GM12801 (cell line): ENCODE measurements around the gene CTXND1.

Experiments used
- TF ChIP-seq, protein P1 (sequence below): IDR thresholded peaks from one replicate; pipeline ENCODE4 v1.5.1; 2011; ENCODE audit warnings: control low read depth; ENCODE audit not compliant: insufficient read length; ENCODE audit errors: extremely low read depth

The CTXND1 gene

GRCh38 chr15:80171787-80172186 is 80.2 kb downstream of the CTXND1 start:
- TF ChIP-seq, protein P1, sequence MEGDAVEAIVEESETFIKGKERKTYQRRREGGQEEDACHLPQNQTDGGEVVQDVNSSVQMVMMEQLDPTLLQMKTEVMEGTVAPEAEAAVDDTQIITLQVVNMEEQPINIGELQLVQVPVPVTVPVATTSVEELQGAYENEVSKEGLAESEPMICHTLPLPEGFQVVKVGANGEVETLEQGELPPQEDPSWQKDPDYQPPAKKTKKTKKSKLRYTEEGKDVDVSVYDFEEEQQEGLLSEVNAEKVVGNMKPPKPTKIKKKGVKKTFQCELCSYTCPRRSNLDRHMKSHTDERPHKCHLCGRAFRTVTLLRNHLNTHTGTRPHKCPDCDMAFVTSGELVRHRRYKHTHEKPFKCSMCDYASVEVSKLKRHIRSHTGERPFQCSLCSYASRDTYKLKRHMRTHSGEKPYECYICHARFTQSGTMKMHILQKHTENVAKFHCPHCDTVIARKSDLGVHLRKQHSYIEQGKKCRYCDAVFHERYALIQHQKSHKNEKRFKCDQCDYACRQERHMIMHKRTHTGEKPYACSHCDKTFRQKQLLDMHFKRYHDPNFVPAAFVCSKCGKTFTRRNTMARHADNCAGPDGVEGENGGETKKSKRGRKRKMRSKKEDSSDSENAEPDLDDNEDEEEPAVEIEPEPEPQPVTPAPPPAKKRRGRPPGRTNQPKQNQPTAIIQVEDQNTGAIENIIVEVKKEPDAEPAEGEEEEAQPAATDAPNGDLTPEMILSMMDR: no peak

DNA sequence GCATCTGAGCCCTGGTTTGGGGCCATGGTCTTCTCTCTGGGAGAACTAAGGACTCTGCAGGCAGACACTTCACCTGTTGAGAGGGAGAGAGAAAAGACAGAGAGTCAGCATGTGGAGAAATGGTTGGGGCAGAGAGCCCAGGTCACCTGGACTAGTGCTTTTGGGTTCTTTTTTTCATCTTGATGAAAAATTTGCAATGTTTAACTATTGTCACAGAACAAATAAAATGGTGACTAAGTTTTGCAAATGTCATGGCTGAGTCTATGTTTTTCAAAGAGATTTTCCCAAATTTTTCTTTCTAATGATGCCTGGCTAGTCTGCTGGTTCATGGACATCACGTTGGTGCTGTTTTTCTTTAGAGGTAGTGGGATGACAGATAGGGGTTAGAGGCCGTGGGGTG is 81.4 kb downstream of the CTXND1 start:
- TF ChIP-seq, protein P1: no peak

GRCh38 chr15:80169768-80170357 is 82.2 kb downstream of the CTXND1 start:
- TF ChIP-seq, protein P1: no peak

GRCh38 chr15:80168421-80168820 is 83.6 kb downstream of the CTXND1 start:
- TF ChIP-seq, protein P1: no peak

GRCh38 chr15:80167936-80168335 is 84.1 kb downstream of the CTXND1 start:
- TF ChIP-seq, protein P1: no peak

- TF ChIP-seq, protein P1: no peak
Measured at GRCh38 chr15:80163897-80164296, 88.1 kb downstream of the CTXND1 start.

GRCh38 chr15:80163217-80163616 is 88.8 kb downstream of the CTXND1 start:
- TF ChIP-seq, protein P1: no peak
